ENCODE results near the gene ASIC2. TPM values are rescaled to one million over a fixed set of nuclear protein-coding genes. Genes with fewer than 3 reads are reported as not detected.

Gene ASIC2
- total and polyA plus RNA-seq, 2 experiments from 2014 or later = 0.52 to 2.8 TPM

- no peak for ATAC-seq
- H3K9me2 ChIP-seq (ENCODE audit: insufficient read depth) = 0 out of 2 replicates have a peak, but pooled peaks cover 3% of the 10 kb centered on the region
- H3K4me1 ChIP-seq (ENCODE audit: insufficient read depth) = no peaks in the 10 kb centered on the region
- H3K79me2 ChIP-seq (replicated peaks; ENCODE audit: insufficient read depth) = no peaks in the 10 kb centered on the region
- Mint-ChIP-seq H3K27me3 (ENCODE audit: insufficient read depth, low read depth, poor library complexity) (peaks cover 11% of the 10 kb centered on the region), H3K4me3 (no peak overlapping the region), H3K27ac (no peak overlapping the region), H3K4me1 (peaks cover 5% of the 10 kb centered on the region; the same call in 2 of the 3 replicates), H3K9me3 (peaks cover 6% of the 10 kb centered on the region), H3K36me3 (ENCODE audit: low read depth) (peaks cover 2% of the 10 kb centered on the region; the same call in 1 of the 3 replicates)
- H2AFZ ChIP-seq = no peak overlapping the region
- DNase-seq (ENCODE audit: low spot score) = no peak
- no peak overlapping the region for H3K27ac ChIP-seq (ENCODE audit: low read depth)
- H3K4me2 ChIP-seq = no peak overlapping the region
- H4K20me1 ChIP-seq (replicated peaks; ENCODE audit: insufficient read depth) = no peaks in the 10 kb centered on the region
- no peak overlapping the region for H3K4me3 ChIP-seq
- H3K36me3 ChIP-seq (ENCODE audit: insufficient read depth) = no peaks in the 10 kb centered on the region
- H3F3A ChIP-seq (replicated peaks; ENCODE audit: low read depth) = no peaks in the 10 kb centered on the region
- no peak for TF ChIP-seq POLR2AphosphoS5 (IDR thresholded peaks at IDR 0.05; ENCODE audit: low read depth)
- TF ChIP-seq, protein P1, sequence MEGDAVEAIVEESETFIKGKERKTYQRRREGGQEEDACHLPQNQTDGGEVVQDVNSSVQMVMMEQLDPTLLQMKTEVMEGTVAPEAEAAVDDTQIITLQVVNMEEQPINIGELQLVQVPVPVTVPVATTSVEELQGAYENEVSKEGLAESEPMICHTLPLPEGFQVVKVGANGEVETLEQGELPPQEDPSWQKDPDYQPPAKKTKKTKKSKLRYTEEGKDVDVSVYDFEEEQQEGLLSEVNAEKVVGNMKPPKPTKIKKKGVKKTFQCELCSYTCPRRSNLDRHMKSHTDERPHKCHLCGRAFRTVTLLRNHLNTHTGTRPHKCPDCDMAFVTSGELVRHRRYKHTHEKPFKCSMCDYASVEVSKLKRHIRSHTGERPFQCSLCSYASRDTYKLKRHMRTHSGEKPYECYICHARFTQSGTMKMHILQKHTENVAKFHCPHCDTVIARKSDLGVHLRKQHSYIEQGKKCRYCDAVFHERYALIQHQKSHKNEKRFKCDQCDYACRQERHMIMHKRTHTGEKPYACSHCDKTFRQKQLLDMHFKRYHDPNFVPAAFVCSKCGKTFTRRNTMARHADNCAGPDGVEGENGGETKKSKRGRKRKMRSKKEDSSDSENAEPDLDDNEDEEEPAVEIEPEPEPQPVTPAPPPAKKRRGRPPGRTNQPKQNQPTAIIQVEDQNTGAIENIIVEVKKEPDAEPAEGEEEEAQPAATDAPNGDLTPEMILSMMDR (conservative IDR thresholded peaks at IDR 0.05; ENCODE audit: low read depth in 2 of 2) = peak in 1 of 2 experiments; percentile 9; a peak in 1 of 4 replicates
- peaks cover 33% of the 10 kb centered on the region for H3K27me3 ChIP-seq (ENCODE audit: insufficient read depth)
Observed at GRCh38 chr17:33299115-33299514, 6.0 kb upstream of the ASIC2 start.

GRCh38 chr17:33297643-33298042, 4.5 kb upstream of the ASIC2 start:
- Histone ChIP-seq H3K4me2 (no peak overlapping the region), H3K27ac (ENCODE audit: low read depth) (no peak overlapping the region), H3F3A (replicated peaks; ENCODE audit: low read depth) (no peaks in the 10 kb centered on the region), H3K9me2 (ENCODE audit: insufficient read depth) (0 out of 2 replicates have a peak, but pooled peaks cover 3% of the 10 kb centered on the region), H3K4me1 (ENCODE audit: insufficient read depth) (no peaks in the 10 kb centered on the region), H3K27me3 (ENCODE audit: insufficient read depth) (peaks cover 48% of the 10 kb centered on the region), H3K4me3 (no peak overlapping the region), H2AFZ (no peak overlapping the region), H3K36me3 (ENCODE audit: insufficient read depth) (no peaks in the 10 kb centered on the region), H3K79me2 (replicated peaks; ENCODE audit: insufficient read depth) (no peaks in the 10 kb centered on the region), H4K20me1 (replicated peaks; ENCODE audit: insufficient read depth) (no peaks in the 10 kb centered on the region)
- ATAC-seq (no peak), DNase-seq (ENCODE audit: low spot score) (no peak)
- H3K27ac Mint-ChIP-seq = no peak overlapping the region
- H3K27me3 Mint-ChIP-seq (ENCODE audit: insufficient read depth, low read depth, poor library complexity) = peaks cover 24% of the 10 kb centered on the region
- H3K4me1 Mint-ChIP-seq = peaks cover 9% of the 10 kb centered on the region; the same call in 2 of the 3 replicates
- H3K4me3 Mint-ChIP-seq = no peak overlapping the region
- peaks cover 2% of the 10 kb centered on the region; the same call in 1 of the 3 replicates for H3K36me3 Mint-ChIP-seq (ENCODE audit: low read depth)
- peaks cover 6% of the 10 kb centered on the region for H3K9me3 Mint-ChIP-seq
- no peak for TF ChIP-seq POLR2AphosphoS5 (IDR thresholded peaks at IDR 0.05; ENCODE audit: low read depth)
- TF ChIP-seq REST (IDR thresholded peaks at IDR 0.05; ENCODE audit: unreplicated experiment) = no peak
- TF ChIP-seq, protein P2, sequence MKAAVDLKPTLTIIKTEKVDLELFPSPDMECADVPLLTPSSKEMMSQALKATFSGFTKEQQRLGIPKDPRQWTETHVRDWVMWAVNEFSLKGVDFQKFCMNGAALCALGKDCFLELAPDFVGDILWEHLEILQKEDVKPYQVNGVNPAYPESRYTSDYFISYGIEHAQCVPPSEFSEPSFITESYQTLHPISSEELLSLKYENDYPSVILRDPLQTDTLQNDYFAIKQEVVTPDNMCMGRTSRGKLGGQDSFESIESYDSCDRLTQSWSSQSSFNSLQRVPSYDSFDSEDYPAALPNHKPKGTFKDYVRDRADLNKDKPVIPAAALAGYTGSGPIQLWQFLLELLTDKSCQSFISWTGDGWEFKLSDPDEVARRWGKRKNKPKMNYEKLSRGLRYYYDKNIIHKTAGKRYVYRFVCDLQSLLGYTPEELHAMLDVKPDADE (IDR thresholded peaks at IDR 0.05) = no peak
- no peak for TF ChIP-seq CREB1 (CRISPR knock-in tag; IDR thresholded peaks at IDR 0.05; ENCODE audit: low read depth)
- no peak for TF ChIP-seq STAT1 (IDR thresholded peaks at IDR 0.05; ENCODE audit: unreplicated experiment)
- TF ChIP-seq, protein P1 (conservative IDR thresholded peaks at IDR 0.05; ENCODE audit: low read depth in 2 of 2) = no peak
- TF ChIP-seq ZNF331 (CRISPR knock-in tag; IDR thresholded peaks at IDR 0.05; ENCODE audit: low read depth) = no peak
- TF ChIP-seq EZH2phosphoT487 (IDR thresholded peaks at IDR 0.05; ENCODE audit: unreplicated experiment) = no peak
- TF ChIP-seq EZH2 (IDR thresholded peaks at IDR 0.05; ENCODE audit: low read depth, unreplicated experiment) = no peak
- TF ChIP-seq ZNF114 (CRISPR knock-in tag; IDR thresholded peaks at IDR 0.05) = no peak
